Measurements from ENCODE around the gene GNB1.
"Not testable (repeated sequence)": the region's sequence is repeated elsewhere in the genome, so short reads cannot be mapped to it uniquely, and the experiment has no call there.

Gene GNB1

DNA sequence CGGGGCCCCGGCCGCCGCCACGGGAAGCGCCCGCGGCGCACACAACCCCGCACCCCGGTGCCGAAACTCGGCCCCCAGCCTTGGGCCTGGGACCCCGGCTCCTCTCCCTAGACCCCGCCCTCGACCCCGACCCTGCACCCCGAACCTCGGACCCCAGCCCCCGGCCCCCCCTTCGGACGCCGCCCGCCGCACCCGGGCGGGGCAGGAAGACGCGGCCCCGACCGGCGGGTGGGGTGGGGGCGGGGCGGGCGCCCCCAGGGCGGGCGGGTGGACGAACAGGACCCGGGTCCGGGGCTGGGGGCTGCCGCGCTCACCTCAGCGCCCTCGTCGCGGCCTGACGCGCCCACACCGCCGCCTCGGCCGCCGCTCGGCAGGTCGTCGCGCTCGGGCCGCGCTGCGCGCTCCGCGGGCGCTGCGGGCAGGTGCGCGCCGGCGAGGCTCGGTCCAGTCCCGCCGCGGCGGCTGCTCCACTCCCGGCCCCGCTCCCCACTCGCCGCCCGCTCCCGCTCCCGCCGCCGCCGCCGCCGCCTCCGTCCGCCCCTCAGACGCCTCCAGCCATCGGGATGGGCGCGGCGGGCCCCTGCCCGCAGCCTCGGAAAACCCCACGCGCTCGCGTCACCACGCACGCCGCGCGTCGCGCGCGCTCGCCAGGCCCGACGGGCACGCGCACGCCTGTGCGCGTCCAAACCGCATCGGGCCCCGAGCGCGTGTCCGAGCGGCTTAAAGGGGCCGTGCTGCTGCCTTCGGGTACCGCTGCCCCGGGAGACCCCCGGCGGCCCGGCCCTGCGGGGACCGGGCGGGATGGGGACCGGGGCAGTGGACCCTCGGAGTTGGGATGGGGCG, at the start of gene GNB1:
GNB1 (minus strand) TSS at position 582 of the 843 bp plus-strand sequence. CDS start 65,634 bp downstream, outside the sequence.
- DNase-seq: peak; percentile 86 to 89

- no peak for DNase-seq
Measured at GRCh38 chr1:1940123-1940425, 49.2 kb upstream of the GNB1 start.

GRCh38 chr1:1939296-1940122, 48.6 kb upstream of the GNB1 start:
- no peak for DNase-seq

- no peak for DNase-seq
Measured at GRCh38 chr1:1938613-1939295, 47.9 kb upstream of the GNB1 start.

GRCh38 chr1:1938276-1938573, 47.3 kb upstream of the GNB1 start:
- no peak for DNase-seq

- no peak for DNase-seq
Measured at GRCh38 chr1:1937549-1938275, 46.8 kb upstream of the GNB1 start.

GRCh38 chr1:1937061-1937460, 46.2 kb upstream of the GNB1 start:
- no peak for DNase-seq

DNA sequence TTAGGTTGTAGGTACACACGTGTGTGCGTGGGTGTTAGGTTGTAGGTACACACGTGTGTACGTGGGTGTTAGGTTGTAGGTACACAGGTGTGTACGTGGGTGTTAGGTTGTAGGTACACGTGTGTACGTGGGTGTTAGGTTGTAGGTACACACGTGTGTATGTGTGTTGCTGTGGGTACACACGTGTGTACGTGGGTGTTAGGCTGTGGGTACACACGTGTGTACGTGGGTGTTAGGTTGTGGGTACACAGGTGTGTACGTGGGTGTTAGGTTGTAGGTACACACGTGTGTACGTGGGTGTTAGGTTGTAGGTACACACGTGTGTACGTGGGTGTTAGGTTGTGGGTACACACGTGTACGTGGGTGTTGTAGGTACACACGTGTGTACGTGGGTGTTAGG, 44.0 kb upstream of the GNB1 start:
- not testable (repeated sequence) for DNase-seq

DNA sequence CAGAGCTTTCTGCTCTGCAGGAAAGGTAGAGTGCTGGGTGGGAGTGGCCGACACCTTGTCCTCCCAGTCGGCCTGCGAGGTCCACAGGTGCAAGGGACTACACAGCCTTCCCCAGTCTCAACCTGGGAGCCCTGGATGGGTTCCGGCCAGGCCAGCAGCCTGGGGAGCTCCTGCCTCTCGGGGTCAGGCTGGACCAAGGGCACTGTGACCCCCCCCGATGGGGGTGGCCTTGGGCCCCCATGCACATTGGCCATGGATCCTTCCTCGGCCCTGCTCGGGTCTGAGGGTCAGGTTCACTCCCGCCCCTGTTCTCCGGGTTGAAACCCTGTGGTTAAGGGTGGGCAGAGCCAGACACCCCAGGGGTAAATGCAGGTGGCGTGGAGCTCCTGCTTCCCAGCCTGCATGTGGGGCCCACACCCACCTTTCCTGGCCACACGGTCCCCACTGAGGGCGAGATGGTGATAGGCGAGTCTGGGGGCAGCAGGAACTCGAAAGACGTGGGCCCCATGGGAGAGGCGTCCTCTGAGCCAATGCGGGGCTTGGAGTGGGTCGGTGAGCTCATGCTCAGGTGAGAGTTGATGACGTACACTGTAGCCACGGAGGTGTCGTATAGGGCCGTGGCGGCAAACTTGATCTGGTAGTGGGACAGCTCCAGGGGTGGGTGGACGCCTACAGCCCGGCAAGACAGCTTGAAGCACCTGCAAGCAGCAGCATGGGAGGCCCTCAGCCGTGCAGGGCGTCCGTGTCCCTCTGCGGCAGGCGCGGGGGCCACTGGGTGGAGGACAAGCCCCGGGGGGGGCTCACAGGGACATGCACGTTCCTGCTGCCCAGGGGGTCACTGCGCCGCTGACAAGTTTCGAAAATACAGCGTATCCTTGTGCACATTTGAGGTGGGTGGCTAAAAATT, 39.0 kb upstream of the GNB1 start:
- no peak for DNase-seq

DNA sequence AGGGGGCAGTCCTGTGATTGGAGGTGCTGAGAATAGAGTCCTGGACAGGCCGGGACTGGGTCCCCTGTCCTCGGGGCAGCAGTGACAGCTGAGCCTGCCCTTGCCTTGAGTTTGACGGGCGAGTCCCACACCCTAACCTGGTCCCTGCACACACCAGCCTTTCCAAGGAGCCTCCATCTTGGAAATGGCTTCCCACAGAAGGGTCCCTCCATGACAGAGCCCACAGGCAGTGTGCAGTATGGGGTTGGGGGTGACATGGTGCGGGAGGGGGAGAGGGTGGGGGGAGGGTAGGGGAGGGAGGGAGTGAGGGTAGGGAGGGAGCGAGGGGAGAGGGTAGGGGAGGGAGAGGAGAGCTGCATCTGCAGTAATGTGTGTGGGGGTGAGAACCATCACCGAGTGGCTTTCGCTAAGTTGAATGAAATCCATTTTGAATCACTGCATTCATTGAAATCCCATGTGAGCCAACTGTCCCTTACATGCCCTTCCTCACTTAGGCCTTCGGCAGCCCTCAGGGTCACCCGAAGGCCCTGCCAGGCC, 38.3 kb upstream of the GNB1 start:
- no peak for DNase-seq

- DNase-seq: no peak
Measured at GRCh38 chr1:1928231-1929101, 37.6 kb upstream of the GNB1 start.

DNA sequence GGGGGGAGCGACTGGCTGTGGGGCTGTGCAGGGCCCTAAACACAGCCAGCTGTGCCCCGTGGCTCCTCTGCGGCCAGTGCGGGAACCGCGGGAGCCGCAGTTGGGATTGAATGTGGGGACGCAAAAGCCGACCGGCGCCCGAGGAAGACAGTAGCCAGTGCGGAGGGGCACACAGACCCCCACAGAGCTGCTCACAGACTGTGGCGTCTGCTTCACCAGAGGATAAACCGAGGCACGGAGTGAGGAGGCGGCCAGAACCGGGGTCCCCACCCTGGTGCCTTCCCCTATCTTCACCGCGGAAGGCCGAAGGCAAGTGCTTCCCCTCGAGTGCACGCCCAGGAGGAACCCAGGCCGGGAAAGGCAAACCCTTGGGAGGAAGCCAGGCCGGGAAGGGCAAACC, 36.9 kb upstream of the GNB1 start:
- DNase-seq: no peak

DNA sequence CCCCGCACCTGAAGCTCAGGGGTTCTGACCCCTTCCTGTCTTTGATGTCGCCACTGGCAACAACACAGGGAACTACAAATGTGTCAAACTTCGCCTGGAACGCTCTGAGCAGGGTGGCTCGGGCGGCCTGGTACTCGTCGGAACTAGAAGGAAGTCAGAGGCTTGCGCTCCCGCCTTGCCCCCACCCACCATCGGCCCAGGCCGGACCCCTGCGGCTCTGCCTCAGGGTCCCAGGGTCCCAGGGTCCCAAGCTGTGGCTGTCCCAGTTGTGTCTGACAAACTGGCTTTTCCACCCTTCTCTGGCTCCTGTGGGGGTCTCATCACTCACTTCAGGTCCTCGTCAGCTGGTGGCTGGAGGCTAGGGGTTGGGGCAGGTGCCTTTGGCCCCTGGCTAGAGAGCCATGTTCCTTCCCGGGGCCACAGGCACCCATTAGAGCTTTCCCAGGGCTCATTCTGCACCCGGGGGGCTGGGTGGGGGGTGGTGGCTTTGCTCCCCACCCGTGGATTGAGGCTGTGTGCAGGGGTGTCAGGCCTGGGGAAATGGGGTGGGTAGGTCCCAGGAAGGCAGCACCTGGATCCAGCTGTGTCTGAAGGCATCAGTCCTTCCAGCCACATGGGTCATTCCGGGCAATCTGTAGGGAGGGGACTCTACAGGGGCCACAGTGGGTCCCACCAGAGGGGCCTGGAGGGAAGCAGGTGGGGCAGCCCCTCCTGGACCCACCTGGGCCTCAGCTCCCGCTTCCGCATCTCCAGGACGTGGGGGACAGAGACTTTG, 36.2 kb upstream of the GNB1 start:
- no peak for DNase-seq

DNA sequence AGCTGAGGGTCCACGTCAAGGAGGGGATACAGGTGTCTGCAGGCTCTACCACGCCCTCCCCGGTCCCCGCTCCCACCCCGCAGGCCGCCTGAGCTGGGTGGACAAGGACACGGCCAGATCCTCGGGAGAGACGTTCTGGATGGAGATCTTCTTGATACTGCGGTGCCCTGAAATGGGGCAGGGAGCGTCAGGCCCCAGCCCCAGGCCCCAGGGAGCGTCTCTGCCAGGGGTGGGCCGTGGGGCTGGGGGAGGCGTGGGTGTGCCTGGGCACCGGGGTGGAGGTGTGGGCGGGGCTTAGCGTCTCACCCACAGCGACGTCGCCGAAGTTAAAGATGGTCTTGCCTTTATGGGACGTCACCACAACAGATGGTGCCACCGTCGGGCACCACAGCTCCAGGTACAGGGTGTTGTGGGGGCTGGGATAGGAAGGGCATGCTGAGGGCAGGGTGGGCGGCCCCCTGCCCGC, 35.5 kb upstream of the GNB1 start:
- no peak for DNase-seq

DNA sequence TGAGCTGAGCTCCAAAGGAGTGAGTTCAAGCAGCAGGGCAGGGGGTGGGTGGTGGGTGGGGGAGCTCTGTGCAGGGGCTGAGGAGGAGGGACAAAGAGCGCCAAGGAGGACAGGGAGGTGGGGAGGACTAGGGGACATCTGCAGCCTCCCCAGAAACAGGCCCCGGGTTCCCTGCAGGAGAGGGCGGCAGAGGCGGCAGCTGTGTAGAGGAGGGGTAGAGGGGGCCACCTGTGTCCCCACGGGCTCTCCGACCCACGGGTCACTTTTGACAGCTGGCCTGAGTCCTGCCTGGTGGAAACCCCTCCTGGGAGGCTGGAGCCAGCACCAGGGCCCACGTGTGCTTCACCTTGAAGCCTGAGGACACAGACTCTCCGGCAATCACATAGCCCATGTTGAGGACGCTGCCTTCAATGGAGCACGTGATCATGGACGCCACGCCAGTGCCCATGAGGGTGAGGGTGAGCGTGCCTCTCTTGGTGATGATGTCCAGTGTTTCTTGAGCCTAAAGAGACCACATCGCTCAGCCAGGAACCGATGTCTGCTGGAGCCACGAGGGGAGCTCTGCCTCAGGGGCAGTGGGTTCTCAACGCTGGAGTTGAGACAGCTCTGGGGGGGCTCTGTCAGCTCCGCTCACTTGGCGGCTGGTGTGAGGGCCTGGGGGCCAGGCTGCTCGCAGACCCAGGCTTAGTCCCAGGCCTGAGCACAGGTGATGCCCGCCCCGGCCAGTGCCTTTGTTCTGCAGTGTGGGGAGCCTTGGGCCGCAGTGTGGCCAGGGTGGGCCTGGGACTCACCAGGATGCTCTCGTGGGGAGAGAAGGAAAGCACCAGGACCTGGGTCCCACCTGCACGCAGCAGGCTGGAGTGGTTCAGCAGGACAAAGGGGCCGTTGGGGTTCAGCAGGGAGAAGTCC, 34.8 kb upstream of the GNB1 start:
- no peak for DNase-seq

- DNase-seq: no peak
Measured at GRCh38 chr1:1924849-1925248, 34.0 kb upstream of the GNB1 start.

- no peak for DNase-seq
Measured at GRCh38 chr1:1924386-1924785, 33.5 kb upstream of the GNB1 start.

DNA sequence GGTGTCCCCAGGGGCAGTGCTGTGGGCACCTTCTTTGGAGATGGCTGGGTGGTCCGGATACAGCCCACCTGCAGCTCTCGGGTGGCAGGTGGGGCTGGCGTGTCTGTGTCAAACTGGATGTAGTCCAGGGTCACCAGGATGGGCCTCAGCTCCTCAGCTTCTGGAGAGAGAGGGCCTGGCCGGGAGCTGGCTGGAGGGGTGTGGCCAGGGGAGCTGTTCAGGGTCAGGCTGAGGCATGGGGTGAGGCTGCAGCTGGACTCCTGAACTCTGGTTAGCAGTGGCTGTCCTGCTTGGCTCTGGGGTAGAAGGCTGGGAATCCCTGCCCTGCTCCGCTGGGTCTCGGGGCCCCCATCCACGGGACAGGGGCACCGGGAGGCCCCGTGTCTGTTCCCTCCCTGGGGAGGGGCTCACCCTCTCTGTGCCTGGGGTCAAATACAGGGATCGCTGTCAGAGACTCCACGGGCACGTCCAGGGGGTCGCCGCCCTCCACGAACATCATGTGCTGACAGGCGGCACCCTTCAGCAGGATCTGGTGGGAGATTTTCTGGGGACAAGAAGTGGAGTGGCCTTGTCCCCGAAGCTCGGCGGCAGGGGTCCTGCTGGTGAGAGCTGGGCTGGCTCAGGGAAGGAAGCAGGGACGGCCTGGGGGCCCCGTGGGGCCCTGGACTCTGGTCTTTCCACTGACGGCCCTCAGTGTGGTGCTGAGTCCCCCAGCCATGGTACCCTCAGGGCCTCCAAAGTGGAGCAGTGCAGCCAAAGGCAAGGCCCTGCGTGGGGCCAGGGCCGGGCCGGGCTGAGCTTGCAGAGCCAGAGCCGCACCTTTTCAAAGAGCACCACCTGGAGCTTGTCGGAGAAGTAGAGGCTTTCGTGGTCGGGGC, 32.3 kb upstream of the GNB1 start:
- no peak for DNase-seq

All from stimulated activated CD4-positive, alpha-beta T cell treated with anti-CD3 and anti-CD28 coated beads, Interleukin-2, amount 100 ng/mL, for 24 hours (primary cell).